ENCODE measurements around the gene PDGFRB. TPM values are rescaled to one million over a fixed set of nuclear protein-coding genes. Genes with fewer than 3 reads are reported as not detected.

PDGFRB gene
- total RNA-seq, 1 donor from 2014 or later, result 341 TPM

- Histone ChIP-seq H3K27ac (no peak overlapping the region), H3K27me3 (no peaks in the 10 kb centered on the region), H3K4me1 (no peaks in the 10 kb centered on the region), H3K4me3 (no peak overlapping the region), H3K9me3 (no peaks in the 10 kb centered on the region), H3K36me3 (no peaks in the 10 kb centered on the region)
- peak in 1 of 2 donors; percentile 56 for DNase-seq (ENCODE audit: low spot score in 2 of 2)
- intact Hi-C loops (cut with DNase I), result no loop called here
- TF ChIP-seq CTCF (IDR thresholded peaks at IDR 0.05), result no peak
Observed at GRCh38 chr5:150075806-150076205, 79.8 kb downstream of the PDGFRB start.

GRCh38 chr5:150075233-150075632, 80.4 kb downstream of the PDGFRB start:
- TF ChIP-seq CTCF (IDR thresholded peaks at IDR 0.05), result no peak
- Histone ChIP-seq H3K27ac (no peak overlapping the region), H3K27me3 (no peaks in the 10 kb centered on the region), H3K9me3 (no peaks in the 10 kb centered on the region), H3K4me1 (no peaks in the 10 kb centered on the region), H3K36me3 (no peaks in the 10 kb centered on the region), H3K4me3 (no peak overlapping the region)
- intact Hi-C loops (cut with DNase I), result no loop called here
- DNase-seq (ENCODE audit: low spot score in 2 of 2), result no peak

- DNase-seq (ENCODE audit: low spot score in 2 of 2), result no peak
- TF ChIP-seq CTCF (IDR thresholded peaks at IDR 0.05), result no peak
- H3K4me1 ChIP-seq, result no peaks in the 10 kb centered on the region
Observed at GRCh38 chr5:150073677-150074076, 82.0 kb downstream of the PDGFRB start.

GRCh38 chr5:150073086-150073625, 82.5 kb downstream of the PDGFRB start:
- no peak overlapping the region for H3K4me3 ChIP-seq
- no peaks in the 10 kb centered on the region for H3K36me3 ChIP-seq
- H3K27me3 ChIP-seq, result no peaks in the 10 kb centered on the region
- no peak for TF ChIP-seq CTCF (IDR thresholded peaks at IDR 0.05)
- intact Hi-C loops (cut with DNase I), result no loop called here
- no peaks in the 10 kb centered on the region for H3K9me3 ChIP-seq
- no peak overlapping the region for H3K27ac ChIP-seq
- DNase-seq (ENCODE audit: low spot score in 2 of 2), result peak in 1 of 2 donors; percentile 61
- H3K4me1 ChIP-seq, result no peaks in the 10 kb centered on the region

More at GRCh38 chr5:150073677-150074076, 82.0 kb downstream of the PDGFRB start:
- Histone ChIP-seq H3K9me3 (no peaks in the 10 kb centered on the region), H3K27ac (no peak overlapping the region), H3K4me3 (no peak overlapping the region), H3K27me3 (no peaks in the 10 kb centered on the region), H3K36me3 (no peaks in the 10 kb centered on the region)
- intact Hi-C loops (cut with DNase I), result no loop called here

- no peaks in the 10 kb centered on the region for H3K9me3 ChIP-seq
- no peaks in the 10 kb centered on the region for H3K27me3 ChIP-seq
- H3K36me3 ChIP-seq, result peaks cover 0 to 3% of the 10 kb centered on the region in 2 donors
- H3K4me3 ChIP-seq, result no peak overlapping the region
- no peaks in the 10 kb centered on the region for H3K4me1 ChIP-seq
- no peak overlapping the region for H3K27ac ChIP-seq
- no peak for DNase-seq (ENCODE audit: low spot score in 2 of 2)
- TF ChIP-seq CTCF (IDR thresholded peaks at IDR 0.05), result no peak
- intact Hi-C loops (cut with DNase I), result no loop called here
Observed at GRCh38 chr5:150070821-150071220, 84.8 kb downstream of the PDGFRB start.

Measured in ascending aorta (tissue), 2 donors.